NT2/D1 (cell line): ENCODE data around the gene HS6ST1.

Source experiments
- DNase-seq: peaks from one replicate; pipeline ENCODE4 v3.0.0-alpha.2; 2011; ENCODE audit warnings: low read depth, low spot score
- H3K27me3 ChIP-seq: 2 replicates; pipeline ENCODE4 v1.6.0; 2011; ENCODE audit warnings: mild to moderate bottlenecking; ENCODE audit not compliant: insufficient read length, insufficient read depth
- H3K36me3 ChIP-seq: 2 replicates; pipeline ENCODE4 v1.6.1; 2011; ENCODE audit warnings: mild to moderate bottlenecking, low read length, mixed read lengths; ENCODE audit not compliant: insufficient read depth, insufficient read length
- H3K4me1 ChIP-seq: 2 replicates; pipeline ENCODE4 v1.5.1; 2011; ENCODE audit not compliant: insufficient read depth, insufficient read length
- H3K4me3 ChIP-seq: 2 replicates; pipeline ENCODE4 v1.5.1; 2011; ENCODE audit warnings: low read depth; ENCODE audit not compliant: insufficient read length
- H3K9ac ChIP-seq: 2 replicates; pipeline ENCODE4 v1.6.0; 2011; ENCODE audit warnings: low read depth; ENCODE audit not compliant: insufficient read length
- H3K9me3 ChIP-seq: 2 replicates; pipeline ENCODE4 v1.5.1; 2011; ENCODE audit warnings: mild to moderate bottlenecking, low read length; ENCODE audit not compliant: insufficient read depth
- SUZ12 ChIP-seq: IDR thresholded peaks from 2 replicates; pipeline ENCODE4 v1.6.1; 2011; ENCODE audit not compliant: insufficient read length, insufficient read depth; ENCODE audit errors: extremely low read depth
- YY1 ChIP-seq: IDR thresholded peaks from 2 replicates; pipeline ENCODE4 v1.6.1; 2011; ENCODE audit not compliant: insufficient read length, insufficient read depth
- ZNF274 ChIP-seq: IDR thresholded peaks from 2 replicates; pipeline ENCODE4 v1.6.1; 2011; ENCODE audit warnings: mild to moderate bottlenecking, low read depth, low read length

The HS6ST1 gene

GRCh38 chr2:128362889-128363228 is 44.2 kb upstream of the HS6ST1 start:
- peak; percentile 95 for DNase-seq
- Histone ChIP-seq H3K9ac (no peak overlapping the region), H3K4me3 (no peak overlapping the region), H3K4me1 (peaks cover 39% of the 10 kb centered on the region), H3K27me3 (no peaks in the 10 kb centered on the region), H3K36me3 (no peaks in the 10 kb centered on the region), H3K9me3 (peaks cover 17% of the 10 kb centered on the region)
- TF ChIP-seq ZNF274 (no peak), YY1 (peak; percentile 5)

- Histone ChIP-seq H3K9ac (peak overlapping the region; percentile 91), H3K4me3 (peak overlapping the region; percentile 20)
These were observed 43.7 kb upstream of the HS6ST1 start for GRCh38 chr2:128362176-128362888.

GRCh38 chr2:128361376-128362131 is 42.9 kb upstream of the HS6ST1 start:
- Histone ChIP-seq H3K9ac (peak overlapping the region; percentile 91), H3K9me3 (peaks cover 17% of the 10 kb centered on the region), H3K4me3 (no peak overlapping the region), H3K36me3 (no peaks in the 10 kb centered on the region), H3K27me3 (no peaks in the 10 kb centered on the region), H3K4me1 (peaks cover 29% of the 10 kb centered on the region)
- DNase-seq = no peak
- TF ChIP-seq SUZ12 = no peak
- no peak for TF ChIP-seq ZNF274
- no peak for TF ChIP-seq YY1

More at GRCh38 chr2:128362176-128362888, 43.7 kb upstream of the HS6ST1 start:
- TF ChIP-seq YY1 = peak; percentile 37
- TF ChIP-seq SUZ12 = no peak
- DNase-seq = no peak
- Histone ChIP-seq H3K4me1 (peaks cover 35% of the 10 kb centered on the region), H3K27me3 (no peaks in the 10 kb centered on the region), H3K9me3 (peaks cover 17% of the 10 kb centered on the region), H3K36me3 (no peaks in the 10 kb centered on the region)

DNA sequence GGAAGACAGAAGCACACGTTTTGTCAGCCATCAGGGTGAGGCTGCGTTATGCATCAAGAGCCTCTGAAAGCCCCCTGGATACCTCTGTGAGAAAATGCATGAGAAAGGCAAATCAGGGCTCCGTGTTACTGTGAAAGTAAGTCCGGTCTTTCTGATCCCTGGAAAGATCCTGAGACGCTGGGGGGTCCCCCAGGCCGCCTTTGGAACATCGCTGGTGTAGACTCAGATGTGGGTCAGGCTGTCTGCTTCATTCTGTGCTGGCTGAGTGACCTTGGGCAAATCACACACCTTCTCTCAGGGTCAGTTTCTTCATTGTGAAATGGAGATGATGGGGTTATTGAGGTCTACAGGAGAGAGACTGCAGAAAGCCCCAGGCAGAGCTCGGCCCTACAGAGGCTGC is 42.0 kb upstream of the HS6ST1 start:
- no peaks in the 10 kb centered on the region for H3K27me3 ChIP-seq
- H3K9ac ChIP-seq = no peak overlapping the region
- H3K9me3 ChIP-seq = peaks cover 17% of the 10 kb centered on the region
- TF ChIP-seq ZNF274 (no peak), YY1 (no peak), SUZ12 (no peak)
- DNase-seq = no peak
- no peaks in the 10 kb centered on the region for H3K36me3 ChIP-seq
- H3K4me1 ChIP-seq = peaks cover 29% of the 10 kb centered on the region
- no peak overlapping the region for H3K4me3 ChIP-seq

DNA sequence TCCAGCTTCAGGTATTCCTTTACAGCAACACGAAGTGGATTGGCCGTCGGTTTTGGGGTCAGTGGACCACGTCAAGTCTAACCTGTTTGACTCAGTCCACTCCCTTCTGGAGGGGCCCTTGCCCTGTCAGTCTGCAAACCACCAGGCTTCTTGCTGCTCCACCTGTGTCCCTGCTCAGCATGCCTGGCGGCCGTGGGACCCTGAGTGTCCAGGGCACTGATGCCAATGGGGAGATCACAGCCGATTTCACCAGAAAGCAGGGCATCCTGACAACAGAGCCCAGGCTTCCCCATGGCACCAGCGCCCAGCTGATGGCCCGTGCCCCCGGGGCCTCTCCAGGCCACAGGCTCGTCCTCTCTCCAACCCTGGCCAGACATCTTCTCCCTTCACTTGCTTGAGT is 41.2 kb upstream of the HS6ST1 start:
- TF ChIP-seq ZNF274 (no peak), YY1 (no peak), SUZ12 (no peak)
- no peaks in the 10 kb centered on the region for H3K36me3 ChIP-seq
- no peaks in the 10 kb centered on the region for H3K27me3 ChIP-seq
- H3K4me3 ChIP-seq = no peak overlapping the region
- peaks cover 17% of the 10 kb centered on the region for H3K9me3 ChIP-seq
- no peak for DNase-seq
- H3K4me1 ChIP-seq = peaks cover 29% of the 10 kb centered on the region
- H3K9ac ChIP-seq = no peak overlapping the region

DNA sequence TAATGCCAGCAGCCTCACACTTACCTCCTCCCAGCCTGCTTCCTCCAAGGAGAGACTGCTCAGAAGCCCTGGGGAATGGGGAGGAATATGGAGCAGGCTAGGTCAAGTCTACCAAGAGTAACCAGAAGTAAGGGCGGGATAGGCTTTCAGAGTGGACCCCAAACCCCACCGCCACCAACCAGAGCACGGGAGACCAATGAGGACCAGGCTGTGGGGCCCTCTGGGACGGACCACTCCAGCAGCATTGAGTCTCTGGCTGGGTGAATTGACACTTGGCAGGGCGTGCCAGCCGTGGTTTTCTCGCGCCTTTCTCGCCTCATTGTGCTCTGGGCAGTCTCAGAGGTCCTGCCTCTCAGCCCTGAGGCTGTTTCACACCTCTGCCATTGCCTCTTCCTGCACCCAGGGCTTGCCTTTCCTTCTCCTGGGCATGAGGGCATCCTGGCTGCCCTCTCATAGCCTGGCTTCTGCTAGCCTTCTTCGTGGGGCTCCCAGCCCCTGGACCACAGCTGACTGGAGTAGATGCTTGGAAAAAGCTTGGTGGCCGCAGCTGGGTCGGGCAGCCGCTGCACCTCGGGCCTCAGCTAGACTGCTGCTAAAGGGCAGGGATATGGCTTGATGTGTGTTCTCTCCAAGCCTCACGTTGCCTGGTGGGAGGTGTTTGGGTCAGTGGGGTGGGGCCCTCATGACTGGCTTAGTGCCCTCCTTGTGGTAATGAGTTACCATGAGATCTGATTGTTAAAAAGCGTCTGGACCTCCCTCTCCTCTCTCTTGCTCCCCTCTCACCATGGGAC is 40.5 kb upstream of the HS6ST1 start:
- Histone ChIP-seq H3K9ac (no peak overlapping the region), H3K36me3 (no peaks in the 10 kb centered on the region), H3K9me3 (peaks cover 17% of the 10 kb centered on the region), H3K27me3 (no peaks in the 10 kb centered on the region), H3K4me1 (peaks cover 24% of the 10 kb centered on the region), H3K4me3 (no peak overlapping the region)
- no peak for TF ChIP-seq YY1
- no peak for TF ChIP-seq ZNF274
- no peak for TF ChIP-seq SUZ12
- DNase-seq = no peak
